Esophagus squamous epithelium (tissue), 5 donors: ENCODE results near the gene CHID1. TPM values are rescaled to one million over a fixed set of nuclear protein-coding genes. Genes with fewer than 3 reads are reported as not detected.

Experiments
- DNase-seq: peaks from one replicate; lab custom pipeline; 2025; lab: John Stamatoyannopoulos, UW
- H3K27ac ChIP-seq, 4 donors: fragments of 200-600 bp; sonication (generic); one replicate each; pipeline ENCODE4 v1.5.1; 2016 to 2019; ENCODE audit warnings: mild to moderate bottlenecking in 1 of 4
- H3K27me3 ChIP-seq, 4 donors: fragments of 200-600 bp; sonication (generic); 1 replicate in 3 of 4; 2 replicates in 1 of 4; pipeline versions ENCODE4 v1.5.1 to v1.6.0; 2017 to 2021; ENCODE audit warnings: antibody characterized with exemption in 1 of 4
- H3K36me3 ChIP-seq, 3 donors: fragments of 200-600 bp; sonication (generic); one replicate each; pipeline ENCODE4 v1.5.1; 2016 to 2019
- H3K4me1 ChIP-seq, 3 donors: fragments of 200-600 bp; sonication (generic); one replicate each; pipeline ENCODE4 v1.5.1; 2017 to 2019
- H3K4me3 ChIP-seq, 4 donors: fragments of 200-600 bp; sonication (generic); 1 replicate in 3 of 4; 2 replicates in 1 of 4; pipeline ENCODE4 v1.5.1; 2016 to 2019; ENCODE audit warnings: mild to moderate bottlenecking in 2 of 4, moderate library complexity in 1 of 4
- H3K9me3 ChIP-seq, 3 donors: fragments of 200-600 bp; sonication (generic); one replicate each; pipeline ENCODE4 v1.5.1; 2016 to 2019
- CTCF ChIP-seq, 6 experiments: fragments of 450-650 bp in 4 of 6; fragments of 200-600 bp in 2 of 6; sonication (generic) in 2 of 6; IDR thresholded peaks; one replicate each; pipeline ENCODE4 v1.5.1; 2016 to 2019; ENCODE audit warnings: antibody characterized with exemption in 6 of 6, mild to moderate bottlenecking in 4 of 6, moderate library complexity in 4 of 6
- POLR2A ChIP-seq, 4 donors: fragments of 450-650 bp; IDR thresholded peaks; one replicate each; pipeline ENCODE4 v1.6.1; 2017; ENCODE audit warnings: antibody characterized with exemption in 4 of 4, mild to moderate bottlenecking in 4 of 4, moderate library complexity in 3 of 4
- WGBS, 2 donors: methylation state at CpG; one replicate each; pipeline ENCODE4 v1.1.5; 2018; 5-methylcytosine and 5-hydroxymethylcytosine counted together
- intact Hi-C: fragments of 100-400 bp; cut with DNase I; formaldehyde crosslinking; loops from one replicate; pipeline ENCODE4 v1.15.0; 2022
- small RNA-seq, 4 donors: library from RNA; depleted of rRNA; stranded (forward); fragments of <200 nt; gene quantifications; one replicate each; pipeline ENCODE3, GENCODE V24; 2016
- total RNA-seq, 4 donors: library from RNA; depleted of rRNA; stranded (reverse); fragments of >200 nt; gene quantifications; one replicate each; pipeline ENCODE4 v1.1.0, GENCODE V29; 2016
- donor health status: DM: yes; HTN: yes; CAD: no.

CHID1 gene
- total RNA-seq, 4 donors from 2014 or later: 58.2 to 63.4 (median 61.3) TPM

GRCh38 chr11:819129-819931, 91.3 kb downstream of the CHID1 start:
- peak overlapping the region; percentile 92 to 98 (median 96) for H3K27ac ChIP-seq
- TF ChIP-seq CTCF (IDR thresholded peaks at IDR 0.05): peak in 4 of 6 experiments; percentile 3 to 37 (median 18)
- TF ChIP-seq POLR2A (IDR thresholded peaks at IDR 0.05): peak in 2 of 4 donors; percentile 91 to 95
- H3K4me1 ChIP-seq: peaks cover 26 to 41% (median 27%) of the 10 kb centered on the region in 3 donors
- peak; percentile 62 for DNase-seq
- peak overlapping the region; percentile 72 to 96 (median 82) for H3K4me3 ChIP-seq
- no peaks in the 10 kb centered on the region for H3K9me3 ChIP-seq
- WGBS, 2 donors: 0% methylated on average over 2 to 3 of the region's 96 CpGs
- intact Hi-C loops: no loop called here
- peaks cover 12 to 44% (median 21%) of the 10 kb centered on the region in 3 donors for H3K36me3 ChIP-seq
- peaks cover 0 to 5% (median 0%) of the 10 kb centered on the region in 4 donors for H3K27me3 ChIP-seq

- DNase-seq: no peak
- Histone ChIP-seq H3K27me3 (no peaks in the 10 kb centered on the region), H3K4me1 (peaks cover 26 to 41% (median 27%) of the 10 kb centered on the region in 3 donors), H3K9me3 (no peaks in the 10 kb centered on the region), H3K36me3 (peaks cover 5 to 42% (median 16%) of the 10 kb centered on the region in 3 donors), H3K4me3 (peak within 1 kb of the TSS; percentile 72 to 96 (median 82)), H3K27ac (peak within 1 kb of the TSS; percentile 92 to 98 (median 96))
- WGBS, 2 donors: 13 to 14% methylated on average over 11 to 12 of the region's 20 CpGs
- intact Hi-C loops: no loop called here
- peak in 1 of 4 donors; percentile 38 for TF ChIP-seq POLR2A (IDR thresholded peaks at IDR 0.05)
- TF ChIP-seq CTCF (IDR thresholded peaks at IDR 0.05): no peak
Measured at GRCh38 chr11:818396-819128, 92.0 kb downstream of the CHID1 start, which contains the start of gene PNPLA2. Gene PNPLA2, plus strand, starts transcription at chr11:818914. Its CDS starts 805 bp downstream, at chr11:819719.

Small RNA genes within 50 kb of the gene (small RNA-seq; reads per million reads assigned to genes)
- gene RNU6-1025P: 0 reads per million in 4 donors

Other genes with a start within 250 kb of the CHID1 start
- gene DEAF1, start 215.6 kb downstream of the CHID1 start, total RNA-seq: 10 to 100 TPM; 18.3 to 45.0 (median 25.4) TPM
- 10 to 100 TPM; 16.1 to 55.3 (median 18.1) TPM for gene TMEM80, start 215.0 kb downstream of the CHID1 start, total RNA-seq
- 100 to 1,000 TPM; 163 to 367 (median 238) TPM for gene EPS8L2, start 204.6 kb downstream of the CHID1 start, total RNA-seq
- gene TALDO1, start 163.3 kb downstream of the CHID1 start, total RNA-seq: 100 to 1,000 TPM; 311 to 629 (median 504) TPM
- gene GATD1, start 133.3 kb downstream of the CHID1 start, total RNA-seq: 10 to 100 TPM; 20.2 to 38.7 (median 21.6) TPM
- gene CEND1, start 120.7 kb downstream of the CHID1 start, total RNA-seq: under 1 TPM in 1 of 4 donors, not detected in 3; 0.15 TPM
- gene SLC25A22, start 112.5 kb downstream of the CHID1 start, total RNA-seq: 10 to 100 TPM in 2 of 4 donors, 1 to 10 TPM in 2; 4.0 to 14.7 (median 9.8) TPM
- gene PIDD1, start 105.6 kb downstream of the CHID1 start, total RNA-seq: 10 to 100 TPM in 3 of 4 donors, 1 to 10 TPM in 1; 9.3 to 14.3 (median 10.6) TPM
- gene RPLP2, start 100.8 kb downstream of the CHID1 start, total RNA-seq: 100 to 1,000 TPM; 232 to 871 (median 490) TPM
- gene PNPLA2, start 91.9 kb downstream of the CHID1 start, total RNA-seq: 10 to 100 TPM; 14.2 to 42.7 (median 26.0) TPM
- 1 to 10 TPM in 3 of 4 donors, under 1 TPM in 1; 0.48 to 5.7 (median 3.5) TPM for gene CRACR2B, start 82.9 kb downstream of the CHID1 start, total RNA-seq
- gene CD151, start 77.9 kb downstream of the CHID1 start, total RNA-seq: 100 to 1,000 TPM in 1 of 4 donors, 10 to 100 TPM in 3; 87.6 to 118 (median 94.0) TPM
- 10 to 100 TPM; 45.6 to 90.3 (median 64.7) TPM for gene POLR2L, start 68.3 kb downstream of the CHID1 start, total RNA-seq
- 10 to 100 TPM in 3 of 4 donors, 1 to 10 TPM in 1; 6.8 to 59.7 (median 19.0) TPM for gene TSPAN4, start 68.0 kb downstream of the CHID1 start, total RNA-seq
- 10 to 100 TPM; 19.8 to 48.6 (median 28.5) TPM for gene AP2A2, start 15.1 kb upstream of the CHID1 start, total RNA-seq
- gene MUC6, start 125.9 kb upstream of the CHID1 start, total RNA-seq: under 1 TPM in 1 of 4 donors, not detected in 3; 0.19 TPM
- under 1 TPM in 1 of 4 donors, not detected in 3; 0.04 TPM for gene MUC2, start 164.1 kb upstream of the CHID1 start, total RNA-seq
- 1 to 10 TPM in 1 of 4 donors, under 1 TPM in 1, not detected in 2; under 0.01 to 1.5 TPM for gene MUC5AC, start 247.1 kb upstream of the CHID1 start, total RNA-seq